Fibroblast of villous mesenchyme (primary cell): ENCODE results near the gene ROBO3. TPM values are rescaled to one million over a fixed set of nuclear protein-coding genes. Genes with fewer than 3 reads are reported as not detected.
A peak's percentile ranks its signal among the peaks of the same experiment; 100 is the strongest.

ENCODE experiments used
- DNase-seq: peaks from one replicate; pipeline ENCODE4 v3.0.0-alpha.2; 2010; ENCODE audit warnings: low read depth
- H3K4me3 ChIP-seq: 2 replicates; pipeline ENCODE4 v1.5.1; 2011; ENCODE audit warnings: low read depth, mild to moderate bottlenecking, low read length
- total RNA-seq: library from RNA; depleted of rRNA; stranded (reverse); fragments of >200 nt; gene quantifications from 2 replicates; pipeline ENCODE4 v1.2.3, GENCODE V29; 2012
- TF ChIP-seq, protein P1 (sequence below): IDR thresholded peaks from 2 replicates; pipeline ENCODE4 v1.5.1; 2012; ENCODE audit warnings: low read depth, mild to moderate bottlenecking, low read length; ENCODE audit not compliant: insufficient read depth

ROBO3 gene
- total RNA-seq, 1 donor, result 6.5 TPM

DNA sequence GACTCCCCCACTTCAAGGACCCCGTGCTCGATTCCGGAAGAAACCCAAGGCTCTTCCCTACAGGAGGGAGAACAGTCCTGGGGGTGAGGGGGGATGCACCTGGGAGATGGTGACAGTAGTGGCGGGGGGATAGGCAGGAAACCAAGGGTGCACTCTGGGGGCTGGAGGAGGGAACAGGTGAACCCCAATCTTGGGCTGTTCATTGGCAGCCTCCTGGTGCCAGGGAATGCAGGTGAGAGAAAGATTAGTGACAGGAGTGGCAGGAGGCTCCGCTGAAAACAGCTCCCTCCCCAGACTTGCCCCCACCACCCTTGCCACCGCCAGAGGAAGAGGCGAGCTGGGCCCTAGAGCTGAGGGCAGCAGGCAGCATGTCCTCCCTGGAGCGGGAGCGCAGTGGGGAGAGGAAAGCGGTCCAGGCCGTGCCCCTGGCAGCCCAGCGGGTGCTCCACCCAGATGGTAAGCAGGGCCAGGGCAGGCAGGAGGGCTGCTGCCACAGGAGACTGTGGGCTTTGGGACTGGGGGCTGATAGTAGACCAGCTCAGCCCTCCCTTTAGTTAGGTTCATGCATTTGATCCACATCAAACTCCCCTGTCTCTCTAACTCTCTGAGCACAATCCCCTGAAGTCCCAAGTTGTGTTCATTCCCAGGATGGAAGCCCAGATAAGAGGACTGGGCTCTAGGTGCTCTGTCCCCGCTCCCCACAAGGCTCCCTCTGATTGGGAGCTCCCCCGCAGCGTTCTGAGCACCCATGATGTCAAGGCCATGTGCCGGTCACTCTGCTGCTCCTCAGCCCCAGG is 14.5 kb downstream of the ROBO3 start:
- TF ChIP-seq, protein P1, sequence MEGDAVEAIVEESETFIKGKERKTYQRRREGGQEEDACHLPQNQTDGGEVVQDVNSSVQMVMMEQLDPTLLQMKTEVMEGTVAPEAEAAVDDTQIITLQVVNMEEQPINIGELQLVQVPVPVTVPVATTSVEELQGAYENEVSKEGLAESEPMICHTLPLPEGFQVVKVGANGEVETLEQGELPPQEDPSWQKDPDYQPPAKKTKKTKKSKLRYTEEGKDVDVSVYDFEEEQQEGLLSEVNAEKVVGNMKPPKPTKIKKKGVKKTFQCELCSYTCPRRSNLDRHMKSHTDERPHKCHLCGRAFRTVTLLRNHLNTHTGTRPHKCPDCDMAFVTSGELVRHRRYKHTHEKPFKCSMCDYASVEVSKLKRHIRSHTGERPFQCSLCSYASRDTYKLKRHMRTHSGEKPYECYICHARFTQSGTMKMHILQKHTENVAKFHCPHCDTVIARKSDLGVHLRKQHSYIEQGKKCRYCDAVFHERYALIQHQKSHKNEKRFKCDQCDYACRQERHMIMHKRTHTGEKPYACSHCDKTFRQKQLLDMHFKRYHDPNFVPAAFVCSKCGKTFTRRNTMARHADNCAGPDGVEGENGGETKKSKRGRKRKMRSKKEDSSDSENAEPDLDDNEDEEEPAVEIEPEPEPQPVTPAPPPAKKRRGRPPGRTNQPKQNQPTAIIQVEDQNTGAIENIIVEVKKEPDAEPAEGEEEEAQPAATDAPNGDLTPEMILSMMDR, result no peak
- no peak overlapping the region for H3K4me3 ChIP-seq
- DNase-seq, result no peak

DNA sequence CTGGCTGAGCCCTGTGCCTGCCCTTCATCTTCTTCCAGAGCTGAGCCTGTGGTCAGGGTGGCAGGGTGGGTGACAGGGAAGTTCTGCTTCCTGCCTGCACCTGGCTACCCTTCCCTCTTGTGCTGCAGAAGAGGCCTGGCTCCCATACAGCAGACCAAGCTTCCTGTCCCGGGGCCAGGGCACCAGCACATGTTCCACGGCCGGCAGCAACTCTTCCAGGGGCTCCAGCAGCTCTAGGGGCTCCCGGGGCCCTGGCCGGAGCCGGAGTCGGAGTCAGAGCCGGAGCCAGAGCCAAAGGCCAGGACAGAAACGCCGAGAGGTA is 15.0 kb downstream of the ROBO3 start:
- DNase-seq, result no peak
- TF ChIP-seq, protein P1, result no peak
- H3K4me3 ChIP-seq, result no peak overlapping the region

DNA sequence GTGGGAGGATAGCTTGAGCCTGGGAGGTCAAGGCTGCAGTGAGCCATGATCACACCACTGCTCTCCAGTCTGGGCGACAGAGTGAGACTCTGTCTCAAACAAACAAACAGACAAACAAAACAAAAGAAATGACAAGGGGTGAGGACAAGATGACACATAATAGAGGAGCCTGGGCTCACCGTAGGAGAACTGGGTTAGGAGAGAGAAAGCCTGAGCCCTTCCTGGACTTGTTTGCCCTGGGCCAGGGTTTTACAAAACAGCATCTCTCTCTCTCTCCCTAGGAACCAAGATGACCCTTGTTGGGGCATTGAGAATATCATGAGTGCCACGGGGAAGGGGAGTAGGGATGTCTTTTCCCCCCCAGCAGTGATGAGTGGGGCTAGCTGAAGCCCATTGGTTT is 15.7 kb downstream of the ROBO3 start:
- no peak for DNase-seq
- TF ChIP-seq, protein P1, result no peak
- H3K4me3 ChIP-seq, result no peak overlapping the region

DNA sequence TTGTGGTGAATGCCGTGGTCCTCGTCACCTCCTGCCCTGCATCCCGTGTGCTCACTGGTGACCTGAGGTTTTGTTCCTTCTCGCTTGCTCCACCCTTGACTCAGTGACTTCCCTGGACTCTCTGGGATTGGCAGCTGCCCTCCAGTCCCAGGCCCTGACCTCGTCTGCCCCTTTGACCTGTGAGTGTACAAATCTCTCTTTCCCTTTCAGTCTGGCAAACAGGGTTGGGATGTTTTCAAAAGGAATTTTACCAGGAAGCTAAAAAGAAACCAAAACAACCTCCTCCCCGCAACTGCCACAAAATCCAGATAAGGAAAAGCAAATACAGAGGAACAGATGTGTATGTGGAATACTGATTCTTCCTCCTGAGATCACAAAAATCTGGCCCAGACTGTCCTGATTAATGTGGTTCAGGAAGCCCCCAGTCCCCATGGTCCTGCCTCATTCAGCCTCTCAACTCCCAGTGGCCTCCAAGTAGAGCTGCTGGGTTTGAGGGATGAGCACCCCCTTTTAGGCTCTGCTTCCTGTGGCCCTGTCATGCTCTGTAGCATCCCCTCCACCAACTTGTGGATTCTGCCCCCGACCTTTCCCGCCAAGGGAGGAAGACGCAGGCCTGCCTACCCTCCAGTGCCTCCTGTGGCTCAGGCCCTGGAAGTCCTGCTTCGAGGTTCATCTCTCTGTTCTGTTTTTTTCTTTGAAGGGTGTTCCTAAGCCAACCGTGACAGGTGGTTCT is 17.3 kb downstream of the ROBO3 start:
- DNase-seq, result peak; percentile 77
- H3K4me3 ChIP-seq, result no peak overlapping the region
- TF ChIP-seq, protein P1, result no peak

DNA sequence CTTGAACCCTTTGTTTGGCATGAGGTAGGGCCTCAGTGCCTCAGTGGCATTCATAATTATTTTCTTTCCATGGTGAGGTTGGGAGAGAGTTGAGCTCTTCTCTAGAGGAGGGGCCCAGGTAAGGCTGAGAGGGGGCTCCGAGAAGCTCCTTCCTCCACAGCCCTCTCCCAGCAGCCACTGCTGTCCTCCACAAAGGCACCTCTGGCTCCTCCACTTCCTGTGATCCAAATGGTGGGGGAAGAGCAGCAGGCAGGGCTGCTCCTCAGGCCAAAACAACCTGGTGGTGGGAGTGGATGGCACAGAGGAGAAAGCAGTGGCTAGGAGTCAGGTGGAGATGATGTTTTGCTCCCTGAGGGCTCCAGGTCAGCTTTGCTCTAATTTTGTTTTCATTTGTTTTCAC is 19.1 kb downstream of the ROBO3 start:
- H3K4me3 ChIP-seq, result no peak overlapping the region
- DNase-seq, result no peak
- TF ChIP-seq, protein P1, result no peak

DNA sequence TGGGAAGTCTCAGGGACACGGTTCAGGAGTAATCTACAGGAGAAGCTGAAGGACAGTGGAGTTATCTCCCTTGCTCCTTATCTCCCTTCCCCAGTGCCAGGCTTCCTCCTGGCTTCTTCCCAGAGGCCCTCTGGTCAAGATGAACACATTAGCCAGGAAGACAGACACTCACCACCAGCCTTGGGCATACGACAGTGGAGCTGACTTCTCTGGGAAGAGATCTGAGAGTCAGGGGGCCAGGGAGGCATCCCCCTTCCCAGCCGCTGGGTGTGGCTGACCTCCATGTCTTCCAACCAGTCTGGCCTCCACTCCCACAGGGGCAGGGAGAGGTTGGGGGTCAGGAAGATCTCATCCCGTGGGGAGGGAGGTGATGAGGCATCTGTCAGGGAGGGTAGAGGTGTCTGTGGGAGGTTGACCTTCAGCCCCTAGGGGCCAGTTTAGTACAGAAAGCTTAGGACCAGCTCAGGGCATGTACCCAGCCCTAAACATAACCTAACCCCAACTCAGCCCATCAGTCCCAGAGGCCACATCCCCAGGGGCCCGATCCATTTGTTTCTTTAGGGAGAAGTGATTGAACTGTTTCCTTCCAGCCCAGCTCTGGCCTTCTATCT is 19.7 kb downstream of the ROBO3 start:
- no peak for DNase-seq
- no peak overlapping the region for H3K4me3 ChIP-seq
- TF ChIP-seq, protein P1, result no peak
